ENCODE data around the gene TFAP2A.

Gene TFAP2A

GRCh38 chr6:10410207-10411050 lies 4.4 kb downstream of the TFAP2A start:
- DNase-seq (ENCODE audit: extremely low spot score): no peak
- ChIA-PET CTCF (interaction anchor here (0.7 to 1.6 kb wide), 5 partner anchors 11 to 1427 kb away, joined by 3 to 5 read pairs (median 3); no protein-coding TSS in a partner anchor), POLR2A (interaction anchor here (0.7 kb wide), 1 partner anchor 644 kb away, joined by 9 read pairs; no protein-coding TSS in a partner anchor)
- TF ChIP-seq CTCF (IDR thresholded peaks at IDR 0.05; ENCODE audit: control extremely low read depth, extremely low read depth, low read depth, missing control alignments): no peak

GRCh38 chr6:10409731-10410206 lies 5.1 kb downstream of the TFAP2A start:
- ChIA-PET POLR2A (no interaction called here), CTCF (interaction anchor here (0.7 to 1.6 kb wide), 6 partner anchors 12 to 1426 kb away, joined by 3 to 5 read pairs (median 3); no protein-coding TSS in a partner anchor)
- no peak for TF ChIP-seq CTCF (IDR thresholded peaks at IDR 0.05; ENCODE audit: control extremely low read depth, extremely low read depth, low read depth, missing control alignments)
- DNase-seq (ENCODE audit: extremely low spot score): no peak

GRCh38 chr6:10409233-10409721 lies 5.6 kb downstream of the TFAP2A start:
- CTCF ChIA-PET: interaction anchor here (0.8 to 1.6 kb wide), 6 partner anchors 12 to 1426 kb away, joined by 3 to 5 read pairs (median 3); no protein-coding TSS in a partner anchor
- TF ChIP-seq CTCF (IDR thresholded peaks at IDR 0.05; ENCODE audit: control extremely low read depth, extremely low read depth, low read depth, missing control alignments): no peak
- no peak for DNase-seq (ENCODE audit: extremely low spot score)
- POLR2A ChIA-PET: no interaction called here

GRCh38 chr6:10408457-10408856 lies 6.4 kb downstream of the TFAP2A start:
- CTCF ChIA-PET: interaction anchor here (0.9 to 1.3 kb wide), 3 partner anchors 16 to 21 kb away, joined by 3 read pairs; no protein-coding TSS in a partner anchor
- POLR2A ChIA-PET: no interaction called here
- TF ChIP-seq CTCF (IDR thresholded peaks at IDR 0.05; ENCODE audit: control extremely low read depth, extremely low read depth, low read depth, missing control alignments): no peak
- DNase-seq (ENCODE audit: extremely low spot score): no peak

- ChIA-PET CTCF (no interaction called here), POLR2A (no interaction called here)
- DNase-seq (ENCODE audit: extremely low spot score): no peak
- TF ChIP-seq CTCF (IDR thresholded peaks at IDR 0.05; ENCODE audit: control extremely low read depth, extremely low read depth, low read depth, missing control alignments): no peak
These were observed 7.2 kb downstream of the TFAP2A start for GRCh38 chr6:10407674-10408054.

GRCh38 chr6:10407018-10407673 lies 7.7 kb downstream of the TFAP2A start:
- POLR2A ChIA-PET: no interaction called here
- CTCF ChIA-PET: no interaction called here
- no peak for TF ChIP-seq CTCF (IDR thresholded peaks at IDR 0.05; ENCODE audit: control extremely low read depth, extremely low read depth, low read depth, missing control alignments)
- no peak for DNase-seq (ENCODE audit: extremely low spot score)
